Measurements from ENCODE around the gene SLC9A1. TPM values are rescaled to one million over a fixed set of nuclear protein-coding genes. Genes with fewer than 3 reads are reported as not detected.

The SLC9A1 gene
- total RNA-seq, 1 experiment from 2014 or later, result 21.7 TPM

DNA sequence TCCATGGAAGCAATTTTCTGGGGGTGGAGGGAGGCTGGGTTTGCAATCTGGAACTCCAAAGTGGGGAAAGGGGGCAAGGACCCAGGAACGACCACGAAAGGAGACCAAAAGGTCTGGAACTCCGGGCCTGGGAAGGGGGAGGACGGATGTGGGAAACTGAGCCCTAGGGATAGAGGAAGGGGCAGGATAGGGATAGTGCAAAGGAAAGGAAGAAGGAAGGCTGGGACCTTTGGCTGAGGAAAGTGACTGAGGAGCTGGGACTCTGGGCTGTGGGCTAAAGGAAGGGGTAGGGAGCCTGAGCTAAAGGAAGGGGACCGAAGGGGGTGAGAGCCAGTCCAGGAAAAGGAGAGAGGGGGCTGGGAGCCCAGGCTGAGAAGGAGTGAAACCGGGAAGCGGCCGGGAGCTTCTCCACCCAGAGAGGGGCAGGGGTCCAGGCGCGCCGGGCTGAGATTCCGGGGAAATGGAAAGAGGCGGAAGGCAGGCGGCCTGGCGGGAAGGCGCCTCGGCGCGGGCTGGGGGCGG is 395 bp downstream of the SLC9A1 start:
- BruUV-seq (replicated peaks), result no TSS peak
- Histone ChIP-seq H2AFZ (ENCODE audit: low read depth, low read length, poor library complexity, severe bottlenecking) (no peak overlapping the region), H3K4me2 (ENCODE audit: low read length) (peak overlapping the region; percentile 96), H3K4me3 (replicated peaks in 1 of 2; ENCODE audit: low read depth in 1 of 2, low read length in 2 of 2) (peak overlapping the region; percentile 62 to 78), H3K9me3 (ENCODE audit: control insufficient read depth in 1 of 2, insufficient read depth in 1 of 2, low read depth in 1 of 2, low read length in 2 of 2) (no peaks in the 10 kb centered on the region), H3K36me3 (ENCODE audit: control insufficient read depth in 1 of 2, insufficient read depth in 2 of 2, low read length in 2 of 2) (no peaks in the 10 kb centered on the region), H3K4me1 (ENCODE audit: control insufficient read depth in 1 of 2, insufficient read depth in 2 of 2, low read length in 2 of 2) (peaks cover 19 to 30% of the 10 kb centered on the region in 2 experiments; a peak in 3 of 4 replicates), H3K27ac (ENCODE audit: low read depth, low read length) (peak overlapping the region; percentile 53; the same call in 1 of the 2 replicates), H3K9me2 (ENCODE audit: insufficient read depth) (no peaks in the 10 kb centered on the region), H4K20me1 (ENCODE audit: insufficient read depth) (no peaks in the 10 kb centered on the region), H3K27me3 (ENCODE audit: insufficient read depth, low read length) (no peaks in the 10 kb centered on the region), H3K9ac (ENCODE audit: low read length) (peak overlapping the region; percentile 85), H3K79me2 (ENCODE audit: insufficient read depth, low read length) (peaks cover 38% of the 10 kb centered on the region)
- ATAC-seq (peak; percentile 51), DNase-seq (ENCODE audit: low read depth, low spot score) (no peak)
- TF ChIP-seq JUND (IDR thresholded peaks at IDR 0.05) (no peak), POLR2AphosphoS5 (IDR thresholded peaks at IDR 0.05; ENCODE audit: low read depth, low read length) (no peak), MAX (IDR thresholded peaks at IDR 0.05) (no peak), EZH2 (IDR thresholded peaks at IDR 0.05) (no peak), CBX3 (IDR thresholded peaks at IDR 0.05; ENCODE audit: low read depth) (no peak), YY1 (IDR thresholded peaks at IDR 0.05; ENCODE audit: extremely low read depth, insufficient replicate concordance, low read depth, low read length) (no peak), FOSL1 (IDR thresholded peaks at IDR 0.05; ENCODE audit: low read depth) (no peak), SIN3A (IDR thresholded peaks at IDR 0.05; ENCODE audit: low read depth) (no peak), CTCF (IDR thresholded peaks at IDR 0.05 in 2 of 3, conservative IDR thresholded peaks at IDR 0.05 in 1 of 3; ENCODE audit: borderline replicate concordance in 1 of 3, insufficient read depth in 1 of 3, low read depth in 2 of 3, low read length in 2 of 3) (no peak), ZFX (IDR thresholded peaks at IDR 0.05) (no peak), RAD21 (IDR thresholded peaks at IDR 0.05; ENCODE audit: low read depth) (no peak), EZH2phosphoT487 (IDR thresholded peaks at IDR 0.05; ENCODE audit: borderline replicate concordance) (no peak), TCF7L2 (IDR thresholded peaks at IDR 0.05; ENCODE audit: borderline replicate concordance, extremely low read depth, insufficient read depth, insufficient read length) (no peak), ELF1 (IDR thresholded peaks at IDR 0.05; ENCODE audit: borderline replicate concordance, low read depth) (no peak), SRF (IDR thresholded peaks at IDR 0.05; ENCODE audit: low read depth) (no peak), ZNF274 (IDR thresholded peaks at IDR 0.05; ENCODE audit: low read depth, low read length) (no peak), EGR1 (IDR thresholded peaks at IDR 0.05; ENCODE audit: low read depth) (no peak), CEBPB (IDR thresholded peaks at IDR 0.05; ENCODE audit: low read depth) (no peak)
- TF ChIP-seq, protein P1, sequence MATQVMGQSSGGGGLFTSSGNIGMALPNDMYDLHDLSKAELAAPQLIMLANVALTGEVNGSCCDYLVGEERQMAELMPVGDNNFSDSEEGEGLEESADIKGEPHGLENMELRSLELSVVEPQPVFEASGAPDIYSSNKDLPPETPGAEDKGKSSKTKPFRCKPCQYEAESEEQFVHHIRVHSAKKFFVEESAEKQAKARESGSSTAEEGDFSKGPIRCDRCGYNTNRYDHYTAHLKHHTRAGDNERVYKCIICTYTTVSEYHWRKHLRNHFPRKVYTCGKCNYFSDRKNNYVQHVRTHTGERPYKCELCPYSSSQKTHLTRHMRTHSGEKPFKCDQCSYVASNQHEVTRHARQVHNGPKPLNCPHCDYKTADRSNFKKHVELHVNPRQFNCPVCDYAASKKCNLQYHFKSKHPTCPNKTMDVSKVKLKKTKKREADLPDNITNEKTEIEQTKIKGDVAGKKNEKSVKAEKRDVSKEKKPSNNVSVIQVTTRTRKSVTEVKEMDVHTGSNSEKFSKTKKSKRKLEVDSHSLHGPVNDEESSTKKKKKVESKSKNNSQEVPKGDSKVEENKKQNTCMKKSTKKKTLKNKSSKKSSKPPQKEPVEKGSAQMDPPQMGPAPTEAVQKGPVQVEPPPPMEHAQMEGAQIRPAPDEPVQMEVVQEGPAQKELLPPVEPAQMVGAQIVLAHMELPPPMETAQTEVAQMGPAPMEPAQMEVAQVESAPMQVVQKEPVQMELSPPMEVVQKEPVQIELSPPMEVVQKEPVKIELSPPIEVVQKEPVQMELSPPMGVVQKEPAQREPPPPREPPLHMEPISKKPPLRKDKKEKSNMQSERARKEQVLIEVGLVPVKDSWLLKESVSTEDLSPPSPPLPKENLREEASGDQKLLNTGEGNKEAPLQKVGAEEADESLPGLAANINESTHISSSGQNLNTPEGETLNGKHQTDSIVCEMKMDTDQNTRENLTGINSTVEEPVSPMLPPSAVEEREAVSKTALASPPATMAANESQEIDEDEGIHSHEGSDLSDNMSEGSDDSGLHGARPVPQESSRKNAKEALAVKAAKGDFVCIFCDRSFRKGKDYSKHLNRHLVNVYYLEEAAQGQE (IDR thresholded peaks at IDR 0.05; ENCODE audit: low read depth), result no peak
- POLR2A ChIA-PET, result interaction anchor here (0.6 to 2.7 kb wide), 17 partner anchors 10 to 920 kb away, joined by 3 to 61 read pairs (median 4); partner anchors contain the start of genes CEP85, STX12 and WDTC1
- CTCF ChIA-PET, result interaction anchor here (0.7 to 1.9 kb wide), 6 partner anchors 9 to 46 kb away, joined by 3 to 11 read pairs (median 4); no protein-coding TSS in a partner anchor
- RAD21 ChIA-PET (ENCODE audit: low non-redundant PET in 1 of 2, low total read pairs in 2 of 2, uncharacterized antibody in 2 of 2, unreplicated experiment in 2 of 2), result interaction anchor here in 1 of 2 experiments (0.7 kb wide), 1 partner anchor 43 kb away, joined by 3 read pairs; no protein-coding TSS in a partner anchor
- intact Hi-C loops (cut with micrococcal nuclease), result no loop called here
